Panc1 (cell line): Measurements from ENCODE around the gene OOSP3. TPM values are rescaled to one million over a fixed set of nuclear protein-coding genes. Genes with fewer than 3 reads are reported as not detected.

Source experiments
- ATAC-seq: fragments of 200-7000 bp; cut with Tn5 transposase; 2 replicates; pipeline ENCODE4 v1.9.1; 2020; ENCODE audit warnings: mild to moderate bottlenecking, moderate library complexity
- BruUV-seq: library from RNA; stranded (reverse); fragments of 400-500 nt; replicated peaks from 2 replicates; lab custom pipeline; 2021; lab: Mats Ljungman, UMichigan
- CTCF ChIA-PET: fragments of 300-600 bp; sonication (Branson Sonifier 250); formaldehyde crosslinking; loops from one replicate; lab custom pipeline; 2022; ENCODE audit warnings: antibody characterized with exemption; lab: Charles Lee
- POLR2A ChIA-PET: fragments of 300-600 bp; sonication (Branson Sonifier 250); formaldehyde crosslinking; loops from one replicate; lab custom pipeline; 2022; ENCODE audit warnings: antibody characterized with exemption; lab: Charles Lee
- DNase-seq: peaks from one replicate; pipeline ENCODE4 v3.0.0-alpha.2; 2010; ENCODE audit warnings: low read depth, low spot score
- H3K27ac ChIP-seq: 2 replicates; pipeline ENCODE4 v1.5.1; 2011; ENCODE audit warnings: mild to moderate bottlenecking, low read length, inconsistent platforms
- H3K27me3 ChIP-seq: fragments of 200-500 bp; sonication (Bioruptor generic); 2 replicates; pipeline ENCODE4 v1.6.0; 2014; ENCODE audit warnings: low read length, inconsistent platforms; ENCODE audit not compliant: control insufficient read depth, insufficient read depth
- H3K36me3 ChIP-seq: fragments of 200-500 bp; sonication (Bioruptor generic); 2 replicates; pipeline ENCODE4 v1.5.1; 2014; ENCODE audit warnings: inconsistent platforms, mild to moderate bottlenecking, low read length, moderate library complexity; ENCODE audit not compliant: control insufficient read depth, insufficient read depth
- H3K4me1 ChIP-seq: 2 replicates; pipeline ENCODE4 v1.5.1; 2011; ENCODE audit warnings: inconsistent platforms, mild to moderate bottlenecking, low read length, moderate library complexity; ENCODE audit not compliant: control insufficient read depth, insufficient read depth
- H3K4me3 ChIP-seq, 2 experiments: 2 replicates each; pipeline ENCODE4 v1.5.1; 2011 to 2012; ENCODE audit warnings: low read depth in 2 of 2, low read length in 2 of 2, mild to moderate bottlenecking in 2 of 2, inconsistent platforms in 1 of 2, moderate library complexity in 1 of 2
- H3K9me3 ChIP-seq: fragments of 200-500 bp; sonication (Bioruptor generic); 2 replicates; pipeline ENCODE4 v1.5.1; 2014; ENCODE audit warnings: low read depth, mild to moderate bottlenecking, inconsistent platforms, low read length, moderate library complexity; ENCODE audit not compliant: control insufficient read depth, insufficient read depth
- CTCF ChIP-seq: fragments of 450-650 bp; IDR thresholded peaks from 2 replicates; pipeline ENCODE4 v1.5.1; 2017; ENCODE audit warnings: mild to moderate bottlenecking
- POLR2AphosphoS5 ChIP-seq: IDR thresholded peaks from 2 replicates; pipeline ENCODE4 v1.6.1; 2012; ENCODE audit warnings: mild to moderate bottlenecking, low read depth, low read length, moderate library complexity
- REST ChIP-seq, 2 experiments: IDR thresholded peaks; 2 replicates each; pipeline ENCODE4 v1.6.1; 2011 to 2012; ENCODE audit warnings: low read depth in 2 of 2, control low read depth in 1 of 2, low read length in 1 of 2, mild to moderate bottlenecking in 1 of 2, moderate library complexity in 1 of 2; ENCODE audit not compliant: insufficient read depth in 1 of 2
- SIN3A ChIP-seq: IDR thresholded peaks from 2 replicates; pipeline ENCODE4 v1.6.1; 2012; ENCODE audit warnings: low read depth, mild to moderate bottlenecking, low read length, moderate library complexity, borderline replicate concordance; ENCODE audit not compliant: insufficient read depth
- TCF7L2 ChIP-seq: IDR thresholded peaks from 2 replicates; pipeline ENCODE4 v1.6.1; 2011; ENCODE audit warnings: mild to moderate bottlenecking, low read depth, low read length, inconsistent platforms
- in situ Hi-C: cut with HindIII; loops from 2 replicates; pipeline ENCODE4 v1.10.0; 2016; ENCODE audit warnings: low sequenced_read_pairs, low pct_unique_long_range_greater_than_20kb
- intact Hi-C: fragments of 100-400 bp; cut with micrococcal nuclease; formaldehyde crosslinking; loops from one replicate; pipeline ENCODE4 v1.10.0; 2022; ENCODE audit not compliant: unreplicated experiment
- total RNA-seq: library from RNA; stranded (reverse); gene quantifications from one replicate; pipeline ENCODE4 v1.2.1, GENCODE V29; 2021; ENCODE audit not compliant: unreplicated experiment

The OOSP3 gene
- total RNA-seq, 1 experiment from 2014 or later = not detected

DNA sequence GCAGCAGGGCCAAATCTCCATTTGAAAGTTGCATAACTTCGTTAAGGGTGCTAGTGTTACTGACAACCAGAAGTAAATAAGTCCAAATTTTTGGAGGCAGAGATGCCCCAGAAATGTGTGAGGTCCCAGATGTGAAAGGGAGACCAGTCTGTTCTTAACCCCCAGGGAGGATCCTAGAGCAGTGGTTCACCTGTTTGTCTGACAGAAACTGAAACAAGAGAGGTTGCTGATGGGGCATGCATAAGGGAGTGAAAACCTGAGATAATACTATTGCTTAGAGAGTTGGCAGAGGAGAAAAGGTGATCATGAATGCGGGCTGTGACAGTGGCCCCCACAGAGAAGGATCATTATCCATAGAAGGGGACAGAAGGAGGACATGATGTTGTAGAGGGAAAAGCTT lies 37.1 kb upstream of the OOSP3 start:
- H3K4me1 ChIP-seq = no peaks in the 10 kb centered on the region
- in situ Hi-C loops (no loop called here), intact Hi-C loops (no loop called here)
- TF ChIP-seq CTCF = no peak
- no peak for TF ChIP-seq REST (IDR thresholded peaks at IDR 0.05; ENCODE audit: insufficient read depth in 1 of 2, low read depth in 2 of 2, low read length in 1 of 2)
- no peak for TF ChIP-seq TCF7L2
- TF ChIP-seq POLR2AphosphoS5 = no peak
- no peak for TF ChIP-seq SIN3A
- H3K4me3 ChIP-seq = no peak overlapping the region
- no peak overlapping the region for H3K27ac ChIP-seq
- H3K9me3 ChIP-seq = no peaks in the 10 kb centered on the region
- ChIA-PET CTCF (no interaction called here), POLR2A (no interaction called here)
- no peak for ATAC-seq
- BruUV-seq = no TSS peak
- no peaks in the 10 kb centered on the region; the same call in 1 of the 2 replicates for H3K27me3 ChIP-seq
- DNase-seq = no peak
- H3K36me3 ChIP-seq = no peaks in the 10 kb centered on the region

DNA sequence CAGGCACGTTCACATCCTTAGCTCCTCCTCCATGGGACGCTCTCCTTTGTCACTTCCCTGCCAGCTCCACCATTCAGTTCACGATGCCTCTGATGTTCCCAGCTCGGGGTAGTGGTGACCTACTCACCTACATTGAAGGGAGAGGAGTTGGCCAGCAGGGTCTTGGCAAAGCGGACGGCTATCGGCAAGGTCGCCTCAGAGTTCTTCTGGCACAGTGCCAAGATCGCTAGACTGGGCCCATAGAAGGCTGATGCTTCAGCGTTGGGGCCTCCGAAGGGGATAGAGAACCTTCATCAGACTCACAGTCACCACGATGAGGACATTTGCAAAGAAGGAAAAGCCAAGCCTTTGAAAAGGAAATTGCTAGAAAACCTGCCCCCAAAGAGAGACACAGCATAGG lies 36.3 kb upstream of the OOSP3 start:
- POLR2A ChIA-PET = no interaction called here
- Histone ChIP-seq H3K9me3 (no peaks in the 10 kb centered on the region), H3K27me3 (no peaks in the 10 kb centered on the region), H3K27ac (no peak overlapping the region), H3K4me1 (no peaks in the 10 kb centered on the region), H3K4me3 (no peak overlapping the region), H3K36me3 (no peaks in the 10 kb centered on the region)
- no peak for ATAC-seq
- intact Hi-C loops = no loop called here
- CTCF ChIA-PET = no interaction called here
- no peak for DNase-seq
- TF ChIP-seq SIN3A = no peak
- TF ChIP-seq TCF7L2 = no peak
- no peak for TF ChIP-seq REST (IDR thresholded peaks at IDR 0.05; ENCODE audit: insufficient read depth in 1 of 2, low read depth in 2 of 2, low read length in 1 of 2)
- no peak for TF ChIP-seq CTCF
- TF ChIP-seq POLR2AphosphoS5 = no peak
- BruUV-seq = no TSS peak
- in situ Hi-C loops = no loop called here
